SH-SY5Y (cell line): ENCODE results near the gene SEC61G.

Source experiments
- GATA2 ChIP-seq: IDR thresholded peaks from 2 replicates; pipeline ENCODE4 v1.6.1; 2011; ENCODE audit warnings: mild to moderate bottlenecking, low read depth, low read length
- GATA3 ChIP-seq: IDR thresholded peaks from 2 replicates; pipeline ENCODE4 v1.6.1; 2011; ENCODE audit warnings: low read depth, mild to moderate bottlenecking, low read length, moderate library complexity

The SEC61G gene

GRCh38 chr7:54778696-54779540 lies 19.9 kb upstream of the SEC61G start:
- TF ChIP-seq GATA2 (no peak), GATA3 (no peak)

GRCh38 chr7:54778166-54778565 lies 19.2 kb upstream of the SEC61G start:
- TF ChIP-seq GATA3 = no peak
- no peak for TF ChIP-seq GATA2

DNA sequence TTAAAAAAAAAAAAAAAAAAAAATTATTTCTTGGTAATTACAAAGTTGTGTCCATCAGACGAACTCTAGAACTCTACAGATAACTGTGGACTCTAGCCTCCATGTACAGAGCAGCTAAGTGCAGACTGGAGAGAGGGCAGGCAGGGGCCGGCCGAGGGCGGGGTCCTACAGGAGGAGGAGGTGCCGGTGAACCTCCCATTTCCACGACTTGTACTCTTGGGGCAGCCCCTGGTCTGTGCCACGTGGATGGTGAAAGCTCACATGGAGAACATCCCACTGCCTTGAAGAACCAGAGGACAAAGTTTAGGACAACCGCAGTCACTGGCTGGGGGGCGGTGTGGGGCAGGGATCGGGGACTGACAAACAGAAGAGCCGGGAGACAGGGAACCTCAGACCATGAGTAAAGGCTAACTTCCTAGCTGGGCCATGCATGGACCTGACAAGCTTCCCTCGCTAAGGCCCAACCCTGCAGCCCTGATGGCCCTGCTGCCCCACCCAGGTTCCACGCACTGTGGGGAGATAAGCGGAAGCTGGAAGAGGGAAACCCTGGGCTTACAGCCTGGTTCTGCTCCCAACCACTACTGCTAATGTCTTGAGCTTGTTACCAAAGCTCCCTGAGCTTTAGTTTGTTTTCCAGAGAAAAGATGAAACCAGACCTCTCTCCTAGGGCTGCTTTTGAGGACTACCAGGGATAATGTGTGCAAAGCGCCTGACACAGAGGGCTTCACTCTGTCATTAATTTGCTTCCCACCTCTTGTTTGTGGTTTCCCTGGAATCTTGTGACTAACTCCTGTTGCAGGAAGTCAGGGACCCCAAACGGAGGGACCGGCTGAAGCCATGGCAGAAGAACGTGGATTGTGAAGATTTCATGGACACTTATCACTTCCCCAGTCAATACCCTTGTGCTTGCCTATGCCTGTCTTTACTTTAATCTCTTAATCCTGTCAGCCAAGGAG lies 16.1 kb upstream of the SEC61G start:
- TF ChIP-seq GATA3 (no peak), GATA2 (no peak)

- no peak for TF ChIP-seq GATA3
- no peak for TF ChIP-seq GATA2
Measured at GRCh38 chr7:54773472-54774399, 14.7 kb upstream of the SEC61G start.

DNA sequence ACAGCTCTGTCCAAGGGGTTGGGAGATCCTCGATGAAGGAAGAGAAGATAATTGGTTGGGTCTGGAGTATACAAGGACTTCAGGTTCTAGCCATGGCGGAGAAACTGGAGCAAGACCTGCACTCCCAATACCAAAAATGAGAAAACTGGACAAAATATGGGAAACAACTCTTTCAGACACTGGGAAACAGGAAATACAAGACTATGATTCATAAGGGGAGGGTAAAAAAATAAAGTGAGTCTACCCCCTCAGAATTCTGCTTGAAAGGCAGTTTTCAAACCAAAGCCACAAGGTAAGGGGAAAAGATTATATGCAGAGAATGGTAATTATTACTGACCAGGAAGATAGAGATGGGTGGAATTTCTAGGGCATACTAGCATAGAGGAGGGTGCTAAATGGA lies 10.2 kb upstream of the SEC61G start:
- TF ChIP-seq GATA3 (no peak), GATA2 (no peak)

- TF ChIP-seq GATA3 (no peak), GATA2 (no peak)
Measured at GRCh38 chr7:54764861-54765260, 5.8 kb upstream of the SEC61G start.

DNA sequence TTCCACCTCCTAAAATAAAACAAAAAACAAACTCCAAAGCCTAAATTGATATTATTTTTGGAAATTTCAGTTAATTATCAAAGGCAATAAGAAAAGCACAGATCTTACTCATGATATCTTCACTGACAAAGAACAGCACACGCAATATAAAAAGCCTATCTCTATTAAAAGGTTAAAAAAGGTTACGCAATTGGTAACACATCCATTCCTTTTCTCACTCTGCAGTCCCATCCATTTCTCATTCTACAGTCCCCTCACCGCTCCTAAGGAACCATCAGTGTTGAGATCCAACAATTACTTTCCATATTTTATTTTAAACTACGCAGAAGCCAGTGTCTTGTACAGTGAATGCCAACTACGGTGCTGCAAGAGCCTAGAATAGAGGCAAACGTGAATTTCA lies 1.3 kb downstream of the SEC61G start:
- TF ChIP-seq GATA3 (no peak), GATA2 (no peak)

GRCh38 chr7:54749200-54749599 lies 9.8 kb downstream of the SEC61G start:
- no peak for TF ChIP-seq GATA3
- no peak for TF ChIP-seq GATA2

GRCh38 chr7:54747234-54747633 lies 11.8 kb downstream of the SEC61G start:
- TF ChIP-seq GATA3 (no peak), GATA2 (no peak)

GRCh38 chr7:54743580-54743979 lies 15.4 kb downstream of the SEC61G start:
- no peak for TF ChIP-seq GATA2
- no peak for TF ChIP-seq GATA3

GRCh38 chr7:54738737-54739136 lies 20.3 kb downstream of the SEC61G start:
- TF ChIP-seq GATA2 = peak; percentile 32; the same call in 1 of the 2 replicates
- TF ChIP-seq GATA3 = no peak

DNA sequence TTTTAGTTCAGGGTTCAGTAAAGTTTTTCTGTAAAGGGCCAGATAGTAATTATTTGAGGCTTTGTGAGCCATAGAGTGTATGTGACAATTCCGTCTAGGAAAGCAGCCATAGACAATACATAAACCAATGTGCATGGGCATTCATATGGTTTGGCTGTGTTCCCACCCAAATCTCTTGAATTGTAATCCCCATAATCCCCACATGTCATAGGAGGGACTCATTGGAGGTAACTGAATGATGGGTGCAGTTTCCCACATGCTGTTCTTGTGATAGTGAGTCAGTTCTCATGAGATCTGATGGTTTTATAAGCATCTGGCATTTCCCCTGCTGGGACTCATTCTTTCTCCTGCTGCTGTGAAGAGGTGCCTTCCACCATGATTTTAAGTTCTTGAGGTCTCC lies 29.9 kb downstream of the SEC61G start:
- TF ChIP-seq GATA3 (no peak), GATA2 (no peak)

DNA sequence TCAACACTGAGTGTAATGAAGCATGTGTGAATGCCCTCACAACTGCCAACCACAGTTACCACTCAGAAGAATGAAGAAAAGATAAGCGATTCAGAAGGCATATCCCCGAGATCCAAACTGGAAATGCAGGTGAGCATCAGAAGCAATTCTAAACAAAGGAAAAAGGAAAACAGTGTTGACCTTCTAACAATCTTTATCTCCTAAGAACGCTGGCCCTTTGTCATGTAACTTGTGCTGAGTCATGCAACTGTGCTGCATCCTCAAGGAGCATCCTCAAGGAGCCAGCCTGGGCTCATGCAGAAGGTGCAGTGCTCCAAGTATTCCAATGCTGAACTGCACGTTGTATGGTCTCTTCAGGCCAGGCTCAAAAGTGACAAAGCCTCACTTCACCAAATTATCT lies 30.6 kb downstream of the SEC61G start:
- TF ChIP-seq GATA3 = no peak
- TF ChIP-seq GATA2 = no peak
